B cell (primary cell): ENCODE data around the gene GRPEL1. TPM values are rescaled to one million over a fixed set of nuclear protein-coding genes. Genes with fewer than 3 reads are reported as not detected.
A peak's percentile ranks its signal among the peaks of the same experiment; 100 is the strongest.

ENCODE experiments used
- ATAC-seq: fragments of 200-7000 bp; cut with Tn5 transposase; one replicate; pipeline ENCODE4 v1.10.0; 2021; ENCODE audit warnings: low read depth, mild to moderate bottlenecking, moderate number of reproducible peaks, moderate library complexity
- CTCF ChIA-PET: fragments of 350-600 bp; sonication (Branson Sonifier 250); formaldehyde crosslinking; loops from one replicate; lab custom pipeline; 2021; ENCODE audit warnings: antibody characterized with exemption, inconsistent platforms; lab: Charles Lee
- POLR2A ChIA-PET: fragments of 350-600 bp; sonication (Branson Sonifier 250); formaldehyde crosslinking; loops from one replicate; lab custom pipeline; 2021; ENCODE audit warnings: antibody characterized with exemption; lab: Charles Lee
- DNase-seq: peaks from one replicate; pipeline ENCODE4 v3.0.0; 2013
- H2AFZ ChIP-seq: 2 replicates; pipeline ENCODE4 v1.6.1; 2012; ENCODE audit warnings: mild to moderate bottlenecking, low read depth, low read length; ENCODE audit not compliant: insufficient read depth, poor library complexity, severe bottlenecking
- H3K27ac ChIP-seq, 2 donors: 1 replicate in 1 of 2; 2 replicates in 1 of 2; pipeline ENCODE4 v1.5.1; 2012 to 2013; ENCODE audit warnings: low read length in 2 of 2, mild to moderate bottlenecking in 2 of 2, moderate library complexity in 1 of 2
- H3K27me3 ChIP-seq, 4 experiments: fragments of 200-600 bp in 1 of 4; sonication (generic) in 1 of 4; replicated peaks in 1 of 4; 1 replicate in 2 of 4; 2 replicates in 2 of 4; pipeline versions ENCODE4 v1.6.1 to v1.7.0; 2013 to 2016; ENCODE audit warnings: low read length in 3 of 4, mild to moderate bottlenecking in 2 of 4, mixed read lengths in 1 of 4, moderate library complexity in 1 of 4; ENCODE audit not compliant: insufficient read depth in 4 of 4, control insufficient read depth in 3 of 4; ENCODE audit errors: control extremely low read depth in 1 of 4
- H3K36me3 ChIP-seq, 2 experiments: replicated peaks in 1 of 2; 1 replicate in 1 of 2; 2 replicates in 1 of 2; pipeline versions ENCODE4 v1.6.1 to v1.7.1; 2013; ENCODE audit warnings: low read length in 1 of 2; ENCODE audit not compliant: insufficient read depth in 2 of 2, control insufficient read depth in 1 of 2; ENCODE audit errors: control extremely low read depth in 1 of 2, extremely low read depth in 1 of 2
- H3K4me1 ChIP-seq, 2 donors: fragments of 200-600 bp in 1 of 2; sonication (generic) in 1 of 2; 1 replicate in 1 of 2; 2 replicates in 1 of 2; pipeline versions ENCODE4 v1.5.1 to v1.6.1; 2013 to 2017; ENCODE audit warnings: low read length in 2 of 2; ENCODE audit not compliant: control insufficient read depth in 2 of 2, insufficient read depth in 2 of 2
- H3K4me2 ChIP-seq: replicated peaks from 2 replicates; pipeline ENCODE3; 2012; ENCODE audit warnings: mild to moderate bottlenecking, low read depth, low read length; ENCODE audit not compliant: poor library complexity, severe bottlenecking
- H3K4me3 ChIP-seq, 5 experiments: fragments of 200-600 bp in 1 of 5; sonication (generic) in 1 of 5; 1 replicate in 3 of 5; 2 replicates in 2 of 5; pipeline versions ENCODE4 v1.5.1 to v1.7.0; 2011 to 2016; ENCODE audit warnings: low read length in 4 of 5, mild to moderate bottlenecking in 4 of 5, low read depth in 2 of 5, control low read depth in 1 of 5, moderate library complexity in 1 of 5; ENCODE audit not compliant: insufficient read depth in 1 of 5; ENCODE audit errors: control extremely low read depth in 1 of 5, extremely low read depth in 1 of 5
- H3K79me2 ChIP-seq: fragments of 200-600 bp; sonication (generic); one replicate; pipeline ENCODE4 v1.6.0; 2016; ENCODE audit warnings: low read length; ENCODE audit not compliant: control insufficient read depth, insufficient read depth
- H3K9ac ChIP-seq: fragments of 200-600 bp; sonication (generic); 2 replicates; pipeline ENCODE4 v1.6.1; 2017; ENCODE audit warnings: mild to moderate bottlenecking, low read length, moderate library complexity
- H3K9me3 ChIP-seq, 3 donors: one replicate each; pipeline versions ENCODE4 v1.6.1 to v1.7.1; 2013; ENCODE audit warnings: low read length in 2 of 3; ENCODE audit not compliant: control insufficient read depth in 2 of 3, insufficient read depth in 1 of 3; ENCODE audit errors: control extremely low read depth in 1 of 3
- H4K20me1 ChIP-seq: 2 replicates; pipeline ENCODE4 v1.6.0; 2012; ENCODE audit warnings: mild to moderate bottlenecking, low read length; ENCODE audit not compliant: insufficient read depth, control insufficient read depth, poor library complexity, severe bottlenecking
- H3K27ac Mint-ChIP-seq: one replicate; pipeline ENCODE4 v1.8.0; 2021; ENCODE audit warnings: mixed read lengths
- H3K27me3 Mint-ChIP-seq: one replicate; pipeline ENCODE4 v1.8.0; 2021; ENCODE audit warnings: mixed read lengths
- H3K4me1 Mint-ChIP-seq: one replicate; pipeline ENCODE4 v1.8.0; 2021; ENCODE audit warnings: mixed read lengths
- H3K4me3 Mint-ChIP-seq: one replicate; pipeline ENCODE4 v1.8.0; 2021; ENCODE audit warnings: mixed read lengths
- H3K9me3 Mint-ChIP-seq: one replicate; pipeline ENCODE4 v1.8.0; 2022; ENCODE audit warnings: mixed read lengths; ENCODE audit not compliant: insufficient read depth
- EZH2 ChIP-seq: IDR thresholded peaks from 2 replicates; pipeline ENCODE4 v1.6.1; 2012; ENCODE audit warnings: borderline replicate concordance, low read depth, mild to moderate bottlenecking, moderate library complexity, low read length; ENCODE audit not compliant: insufficient read depth, poor library complexity, severe bottlenecking
- WGBS: methylation state at CpG from one replicate; pipeline ENCODE4 v1.1.5; 2013; ENCODE audit warnings: missing lambda C conversion rate; ENCODE audit not compliant: insufficient coverage; 5-methylcytosine and 5-hydroxymethylcytosine counted together
- intact Hi-C: fragments of 100-400 bp; cut with micrococcal nuclease; formaldehyde crosslinking; loops from one replicate; pipeline ENCODE4 v1.10.0; 2022
- polyA plus RNA-seq: library from polyadenylated mRNA; depleted of rRNA; stranded (reverse); fragments of >200 nt; gene quantifications from 2 replicates; pipeline ENCODE4 v1.2.3, GENCODE V29; 2012
- total RNA-seq, 2 donors: library from RNA; stranded (reverse); fragments of 120-200 nt in 1 of 2; gene quantifications; 1 replicate in 1 of 2; 2 replicates in 1 of 2; pipeline versions ENCODE4 v1.2.3 to v1.2.4, GENCODE V29; 2013 to 2022
- TF ChIP-seq, protein P1 (sequence below): fragments of 200-600 bp; IDR thresholded peaks from one replicate; pipeline ENCODE4 v1.8.0; 2022; ENCODE audit warnings: antibody characterized with exemption, mild to moderate bottlenecking

Gene GRPEL1
- total and polyA plus RNA-seq, 2 donors (not counting 1 experiment from before 2014, with no cell fraction given): 15.0 to 26.0 TPM

DNA sequence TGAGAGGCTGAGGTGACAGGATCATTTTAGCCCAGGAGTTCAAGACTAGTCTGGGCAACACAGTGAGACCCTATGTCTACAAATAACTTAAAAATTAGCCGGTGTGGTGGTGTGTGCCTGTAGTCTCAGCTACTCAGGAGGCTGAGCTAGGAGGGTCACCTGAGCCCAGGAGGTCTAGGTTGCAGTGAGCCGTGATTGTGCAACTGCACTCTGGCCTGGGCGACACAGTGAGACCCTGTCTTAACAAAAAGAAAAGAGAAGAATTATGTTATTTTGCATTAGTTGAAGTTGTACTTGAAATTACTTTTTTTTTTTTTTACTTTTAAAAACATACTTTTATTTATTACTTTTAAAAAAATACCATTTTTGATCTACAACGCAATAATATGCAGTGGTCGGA is 46.5 kb downstream of the GRPEL1 start:
- ATAC-seq: no peak
- Mint-ChIP-seq H3K4me3 (no peak overlapping the region), H3K27ac (no peak overlapping the region), H3K27me3 (no peaks in the 10 kb centered on the region), H3K4me1 (no peaks in the 10 kb centered on the region), H3K9me3 (no peaks in the 10 kb centered on the region)
- H3K27me3 ChIP-seq: no peaks in the 10 kb centered on the region
- TF ChIP-seq EZH2: no peak
- TF ChIP-seq, protein P1, sequence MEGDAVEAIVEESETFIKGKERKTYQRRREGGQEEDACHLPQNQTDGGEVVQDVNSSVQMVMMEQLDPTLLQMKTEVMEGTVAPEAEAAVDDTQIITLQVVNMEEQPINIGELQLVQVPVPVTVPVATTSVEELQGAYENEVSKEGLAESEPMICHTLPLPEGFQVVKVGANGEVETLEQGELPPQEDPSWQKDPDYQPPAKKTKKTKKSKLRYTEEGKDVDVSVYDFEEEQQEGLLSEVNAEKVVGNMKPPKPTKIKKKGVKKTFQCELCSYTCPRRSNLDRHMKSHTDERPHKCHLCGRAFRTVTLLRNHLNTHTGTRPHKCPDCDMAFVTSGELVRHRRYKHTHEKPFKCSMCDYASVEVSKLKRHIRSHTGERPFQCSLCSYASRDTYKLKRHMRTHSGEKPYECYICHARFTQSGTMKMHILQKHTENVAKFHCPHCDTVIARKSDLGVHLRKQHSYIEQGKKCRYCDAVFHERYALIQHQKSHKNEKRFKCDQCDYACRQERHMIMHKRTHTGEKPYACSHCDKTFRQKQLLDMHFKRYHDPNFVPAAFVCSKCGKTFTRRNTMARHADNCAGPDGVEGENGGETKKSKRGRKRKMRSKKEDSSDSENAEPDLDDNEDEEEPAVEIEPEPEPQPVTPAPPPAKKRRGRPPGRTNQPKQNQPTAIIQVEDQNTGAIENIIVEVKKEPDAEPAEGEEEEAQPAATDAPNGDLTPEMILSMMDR: no peak
- no peak for DNase-seq
- no peaks in the 10 kb centered on the region for H3K9me3 ChIP-seq
- ChIA-PET POLR2A (no interaction called here), CTCF (no interaction called here)
- H4K20me1 ChIP-seq: peaks cover 18% of the 10 kb centered on the region
- H3K4me2 ChIP-seq: no peak overlapping the region
- H2AFZ ChIP-seq: no peak overlapping the region
- intact Hi-C loops: no loop called here
- no peak overlapping the region for H3K4me3 ChIP-seq
- no peaks in the 10 kb centered on the region for H3K4me1 ChIP-seq
- peaks cover 1 to 74% of the 10 kb centered on the region in 2 experiments for H3K36me3 ChIP-seq
- no peak overlapping the region for H3K9ac ChIP-seq
- no peak overlapping the region for H3K27ac ChIP-seq
- peaks cover 30% of the 10 kb centered on the region for H3K79me2 ChIP-seq
- WGBS: 50% methylated on average over 2 of the region's 5 CpGs

DNA sequence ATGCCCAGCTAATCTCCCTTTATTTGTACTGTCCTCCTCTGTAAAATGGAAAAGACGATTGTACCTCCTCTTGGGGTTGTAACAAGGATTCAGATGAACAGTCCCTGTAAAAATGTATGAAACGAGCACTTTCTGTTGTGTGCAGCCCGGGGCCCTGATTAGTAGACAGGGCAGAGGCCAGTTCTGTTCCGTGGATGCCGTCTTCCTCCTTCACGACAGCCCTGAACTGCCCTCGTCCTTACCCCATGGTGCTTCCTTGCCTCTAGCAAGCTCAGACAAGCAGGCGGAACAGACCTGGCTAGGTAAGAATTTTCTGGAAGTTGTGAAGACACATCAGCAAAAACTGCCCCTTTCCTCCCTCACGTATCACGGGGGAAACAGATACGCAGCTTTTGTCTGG is 47.0 kb downstream of the GRPEL1 start:
- H3K4me3 Mint-ChIP-seq: no peak overlapping the region
- DNase-seq: no peak
- H4K20me1 ChIP-seq: peaks cover 23% of the 10 kb centered on the region
- WGBS: 96% methylated on average over 7 of the region's 11 CpGs
- peak overlapping the region; percentile 41 for H3K27ac Mint-ChIP-seq
- H2AFZ ChIP-seq: no peak overlapping the region
- H3K9me3 Mint-ChIP-seq: no peaks in the 10 kb centered on the region
- TF ChIP-seq EZH2: no peak
- TF ChIP-seq, protein P1: no peak
- H3K4me2 ChIP-seq: no peak overlapping the region
- ChIA-PET CTCF (interaction anchor here (1.3 kb wide), 1 partner anchor 48 kb away, joined by 3 read pairs; the partner anchor contains the start of gene GRPEL1), POLR2A (no interaction called here)
- intact Hi-C loops: no loop called here
- H3K4me3 ChIP-seq: no peak overlapping the region
- H3K4me1 Mint-ChIP-seq: no peaks in the 10 kb centered on the region
- no peaks in the 10 kb centered on the region for H3K4me1 ChIP-seq
- no peak overlapping the region for H3K9ac ChIP-seq
- no peak overlapping the region for H3K27ac ChIP-seq
- peaks cover 35% of the 10 kb centered on the region for H3K79me2 ChIP-seq
- H3K9me3 ChIP-seq: no peaks in the 10 kb centered on the region
- H3K27me3 ChIP-seq: no peaks in the 10 kb centered on the region
- ATAC-seq: no peak
- peaks cover 1 to 75% of the 10 kb centered on the region in 2 experiments for H3K36me3 ChIP-seq
- H3K27me3 Mint-ChIP-seq: no peaks in the 10 kb centered on the region
